SKM-1 (cell line): ENCODE results near the gene MCM3AP.

ENCODE experiments used
- DNase-seq: peaks from one replicate; lab custom pipeline; 2025; ENCODE audit not compliant: unreplicated experiment; lab: John Stamatoyannopoulos, UW

MCM3AP gene

DNA sequence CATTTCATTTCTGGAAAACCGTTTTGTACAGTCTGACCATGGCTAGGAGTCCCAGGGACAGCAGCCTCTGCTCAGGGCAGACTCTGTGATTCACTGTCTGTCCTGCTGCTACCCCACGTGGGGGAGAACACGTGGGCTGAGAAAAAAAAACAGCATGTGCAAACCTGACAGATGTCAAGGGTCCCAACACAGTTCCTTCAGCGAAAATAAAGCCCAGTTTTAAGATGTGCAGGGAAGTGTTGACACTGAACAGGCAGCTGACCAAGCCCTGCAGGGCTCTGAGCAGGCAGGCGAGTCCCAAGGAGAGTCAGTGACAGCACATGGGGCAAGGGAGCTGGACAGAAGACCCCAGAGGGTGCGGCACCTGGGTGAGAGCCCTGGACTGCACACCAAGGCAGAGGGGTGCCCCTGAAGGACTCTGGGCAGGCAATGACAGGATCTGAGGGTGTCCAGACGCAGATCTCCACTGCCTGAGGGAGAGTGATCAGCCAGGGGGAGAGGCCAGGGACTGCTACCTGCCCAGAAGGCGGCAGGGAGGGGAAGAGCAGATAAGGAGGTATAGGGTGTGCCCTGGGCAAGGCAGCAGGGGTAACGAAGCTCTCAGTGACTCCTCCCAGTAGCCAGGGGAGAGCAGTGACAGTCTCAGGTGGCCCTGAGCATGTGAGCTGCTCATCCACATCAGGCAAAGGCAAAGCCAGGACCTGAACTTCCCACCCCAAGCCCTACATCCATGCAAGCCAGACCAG, 96.0 kb downstream of the MCM3AP start:
- no peak for DNase-seq

DNA sequence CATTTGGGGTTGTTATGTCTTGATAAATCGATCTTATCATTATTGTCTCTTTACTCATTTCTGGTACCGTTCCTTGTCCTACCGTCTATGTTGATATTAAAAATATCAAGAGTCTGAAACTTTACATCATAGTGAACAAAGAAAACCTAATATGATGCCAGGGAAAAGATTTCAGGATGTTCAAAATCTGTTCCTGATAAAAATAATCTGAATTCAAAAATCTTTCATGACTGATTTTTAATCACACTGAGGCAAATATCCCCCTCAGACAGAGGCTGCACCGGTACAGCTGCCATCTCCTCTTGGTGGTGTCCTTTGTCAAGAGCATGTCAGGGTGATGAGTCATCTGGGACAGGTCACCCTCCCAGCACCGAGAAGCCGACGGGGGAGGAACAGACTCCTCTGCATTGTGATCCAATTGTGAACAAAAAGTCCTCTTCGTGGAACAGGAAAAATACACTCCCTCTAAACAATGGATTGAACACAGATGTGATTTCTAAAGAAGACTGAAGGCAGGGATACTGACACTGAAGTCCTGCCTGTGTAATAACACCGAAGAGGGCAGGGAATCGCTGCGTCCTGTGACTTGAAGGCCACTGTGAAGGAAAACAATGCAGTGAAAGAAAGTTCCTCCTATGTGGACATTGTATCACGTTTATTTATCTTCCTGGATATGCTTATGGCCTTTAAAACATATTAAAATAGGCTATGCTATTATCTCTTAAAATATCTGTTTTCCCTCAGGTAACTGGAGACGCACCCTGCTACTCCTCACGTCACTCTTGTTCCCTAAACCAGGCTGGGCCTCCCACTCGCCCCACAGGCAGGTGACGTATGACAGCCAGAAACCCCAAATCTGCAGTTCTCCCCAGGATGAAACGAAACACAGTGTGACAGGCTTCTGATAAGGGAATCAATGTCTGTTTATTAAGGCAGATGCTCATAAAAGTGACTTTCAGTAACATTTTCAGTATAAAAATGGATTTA, 96.9 kb downstream of the MCM3AP start:
- DNase-seq, result no peak

DNA sequence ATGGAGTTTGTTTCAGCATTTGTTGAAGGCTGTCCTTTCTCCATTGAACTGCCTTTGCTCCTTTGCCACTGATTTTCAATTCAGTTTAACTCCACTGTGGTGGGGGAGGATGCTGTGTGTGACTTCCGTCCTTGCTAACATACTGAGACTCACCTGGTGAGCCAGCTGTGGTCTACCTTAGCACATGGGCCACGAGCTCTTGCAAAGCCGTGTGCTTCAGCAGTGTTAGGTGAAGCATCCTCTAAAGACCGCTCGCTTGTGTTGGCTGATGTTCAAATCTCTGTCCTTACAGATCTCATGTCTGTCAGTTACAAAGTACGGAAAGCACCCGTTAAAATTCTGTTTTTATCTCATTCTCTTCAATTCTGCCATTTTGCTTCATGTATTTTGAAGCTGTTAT, 97.6 kb downstream of the MCM3AP start:
- no peak for DNase-seq

DNA sequence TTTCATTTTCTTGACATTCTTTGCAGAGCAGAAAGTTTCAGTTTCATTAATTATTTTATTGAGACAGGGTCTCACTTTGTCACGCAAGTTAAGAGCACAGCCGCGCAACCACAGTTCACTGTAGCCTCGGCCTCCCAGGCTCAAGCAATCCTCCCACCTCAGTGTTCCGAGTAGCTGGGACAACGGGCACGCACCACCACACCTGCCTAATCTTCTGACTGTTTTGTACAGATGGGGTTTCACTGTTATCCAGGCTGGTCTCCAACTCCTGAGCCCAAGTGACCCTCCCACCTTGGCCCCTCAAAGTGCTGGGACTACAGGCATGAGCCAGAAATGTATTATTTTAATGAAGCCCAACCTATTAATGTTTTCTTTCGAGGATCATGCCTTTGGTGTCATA, 98.2 kb downstream of the MCM3AP start:
- DNase-seq, result no peak

DNA sequence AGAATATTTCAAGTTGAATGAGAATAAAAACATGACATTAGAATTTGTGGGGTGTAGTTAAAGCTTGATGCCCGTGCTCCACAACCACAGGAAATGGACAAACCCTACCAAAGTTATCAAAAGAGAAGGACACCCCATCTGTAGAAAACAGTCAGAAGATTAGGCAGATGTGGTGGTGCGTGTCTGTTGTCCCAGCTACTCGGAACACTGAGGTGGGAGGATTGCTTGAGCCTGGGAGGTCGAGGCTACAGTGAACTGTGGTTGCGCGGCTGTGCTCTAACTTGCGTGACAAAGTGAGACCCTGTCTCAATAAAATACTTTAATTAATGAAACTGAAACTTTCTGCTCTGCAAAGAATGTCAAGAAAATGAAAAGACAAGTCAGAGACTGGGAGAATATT, 99.7 kb downstream of the MCM3AP start:
- DNase-seq, result no peak
